Stimulated activated memory B cell treated with anti-CD40 and anti-IgM and Interleukin-4, amounts not matched to agents 10 μg/mL and 1 μg/mL and 100 μg/mL, for 72 hours (primary cell): ENCODE results near the gene MICAL2.

Experiments
- ATAC-seq: fragments of 150-1000 bp; cut with Tn5 transposase; 2 replicates; pipeline ENCODE4 v1.10.0; 2021
- H3K27ac Mint-ChIP-seq: one replicate; pipeline ENCODE4 v1.8.0; 2022; ENCODE audit warnings: mild to moderate bottlenecking, mixed read lengths
- H3K27me3 Mint-ChIP-seq: one replicate; pipeline ENCODE4 v1.8.0; 2022; ENCODE audit warnings: mixed read lengths
- H3K36me3 Mint-ChIP-seq: one replicate; pipeline ENCODE4 v1.8.0; 2022; ENCODE audit warnings: mixed read lengths
- H3K4me1 Mint-ChIP-seq: one replicate; pipeline ENCODE4 v1.8.0; 2022; ENCODE audit warnings: mixed read lengths
- H3K4me3 Mint-ChIP-seq: one replicate; pipeline ENCODE4 v1.8.0; 2022; ENCODE audit warnings: mild to moderate bottlenecking, moderate library complexity, mixed read lengths
- H3K9me3 Mint-ChIP-seq: one replicate; pipeline ENCODE4 v1.8.0; 2022; ENCODE audit warnings: mixed read lengths

MICAL2 gene

DNA sequence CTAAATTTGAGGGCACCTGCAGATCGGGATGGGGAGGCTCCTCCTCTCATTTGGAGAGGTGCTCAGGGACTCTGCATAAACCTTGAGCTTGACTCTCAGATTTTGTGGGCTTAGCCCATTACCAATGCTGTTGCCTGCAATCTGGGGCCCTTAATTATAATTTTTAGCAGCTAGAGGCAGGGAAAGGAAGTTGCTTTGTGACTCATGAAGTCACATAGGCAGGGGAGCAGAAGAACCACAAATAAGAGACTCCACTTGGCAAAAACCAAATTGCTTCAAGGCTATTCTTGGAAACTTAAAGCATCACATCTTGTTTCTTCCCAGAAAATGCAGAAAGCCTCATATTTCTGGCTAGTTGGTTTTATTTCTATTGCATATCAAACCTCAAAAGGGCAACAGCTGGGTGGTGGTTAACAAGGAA lies 46.9 kb downstream of the MICAL2 start:
- Mint-ChIP-seq H3K4me3 (no peak overlapping the region), H3K27me3 (peaks cover 10% of the 10 kb centered on the region), H3K9me3 (no peaks in the 10 kb centered on the region), H3K4me1 (no peaks in the 10 kb centered on the region), H3K36me3 (no peaks in the 10 kb centered on the region), H3K27ac (no peak overlapping the region)
- ATAC-seq = no peak

DNA sequence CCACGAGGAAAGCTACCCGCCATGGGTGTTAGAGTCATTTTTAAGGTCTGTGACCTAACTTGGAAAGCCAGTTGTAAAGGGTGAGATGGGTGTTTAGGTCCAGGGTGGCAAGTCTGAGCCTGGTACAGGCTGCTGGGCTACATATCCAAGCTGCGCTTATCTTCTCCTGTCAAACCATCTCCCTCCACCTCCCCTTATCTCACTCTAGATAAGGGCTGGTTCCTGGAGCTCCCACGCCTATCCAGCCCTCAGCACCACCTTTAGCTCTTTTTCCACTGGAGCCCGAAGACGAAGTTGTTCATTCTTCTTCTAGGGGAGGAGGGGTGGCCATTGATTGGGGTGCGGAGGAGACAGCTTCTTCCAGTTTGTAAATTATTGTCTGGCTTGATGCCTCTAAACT lies 48.5 kb downstream of the MICAL2 start:
- ATAC-seq = no peak
- Mint-ChIP-seq H3K27me3 (peaks cover 10% of the 10 kb centered on the region), H3K4me3 (no peak overlapping the region), H3K27ac (no peak overlapping the region), H3K36me3 (no peaks in the 10 kb centered on the region), H3K9me3 (no peaks in the 10 kb centered on the region), H3K4me1 (no peaks in the 10 kb centered on the region)

DNA sequence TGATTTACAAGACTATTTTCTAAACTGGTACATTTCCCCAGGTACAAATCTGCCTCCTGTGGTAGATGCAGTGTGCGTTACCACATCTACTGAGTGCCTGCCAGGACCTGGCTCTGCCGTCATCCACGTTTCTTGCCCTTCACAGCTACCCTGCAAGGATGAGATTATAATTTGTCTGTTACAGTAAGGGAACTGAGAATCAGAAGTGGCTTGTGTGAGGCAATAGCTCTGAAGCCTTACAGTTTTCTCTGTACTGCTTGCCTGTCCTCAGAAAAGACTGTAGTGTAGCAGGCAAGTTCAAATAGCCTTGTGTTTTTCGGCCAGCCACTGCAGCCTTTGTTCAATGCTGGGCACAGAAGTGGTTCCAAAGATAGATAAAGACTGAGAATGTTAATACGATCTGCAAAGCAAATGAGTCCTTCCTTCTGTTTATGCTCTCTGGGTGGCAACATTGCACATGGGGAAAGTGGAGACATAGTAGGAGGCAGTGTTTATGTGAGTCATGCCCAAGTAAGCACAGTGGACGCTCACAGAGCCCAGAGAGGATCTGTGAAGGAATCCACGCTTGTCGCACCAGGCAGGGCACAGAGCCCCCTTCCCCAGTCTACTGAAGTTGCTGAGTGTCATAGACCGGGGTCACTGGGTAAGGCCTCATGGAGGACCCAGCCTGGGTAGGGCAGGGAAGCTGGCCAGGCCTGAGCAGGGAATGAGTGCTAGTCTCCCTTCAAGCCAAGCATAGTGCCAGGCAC lies 49.1 kb downstream of the MICAL2 start:
- no peak for ATAC-seq
- H3K9me3 Mint-ChIP-seq = no peaks in the 10 kb centered on the region
- H3K4me3 Mint-ChIP-seq = no peak overlapping the region
- H3K4me1 Mint-ChIP-seq = no peaks in the 10 kb centered on the region
- H3K36me3 Mint-ChIP-seq = no peaks in the 10 kb centered on the region
- H3K27ac Mint-ChIP-seq = no peak overlapping the region
- H3K27me3 Mint-ChIP-seq = peaks cover 10% of the 10 kb centered on the region

DNA sequence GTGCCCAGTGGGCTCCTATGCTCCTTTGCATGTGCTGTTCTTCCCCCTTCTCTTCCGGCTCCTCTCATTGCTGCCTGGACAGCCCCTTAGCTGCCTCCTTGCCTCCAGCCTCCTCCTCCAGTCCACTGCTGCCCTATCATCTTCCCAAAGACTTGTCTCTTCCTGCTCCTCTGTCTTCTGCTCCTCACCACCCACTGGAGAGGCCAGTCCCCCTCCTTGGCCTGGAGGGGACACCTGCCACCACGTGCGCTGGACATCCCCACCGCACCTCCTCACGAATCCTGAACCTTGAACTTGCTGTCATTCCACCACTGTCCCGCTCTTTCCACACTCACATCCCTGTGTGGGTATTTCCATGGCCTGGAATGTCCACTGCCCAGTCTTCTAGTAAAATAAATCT lies 49.8 kb downstream of the MICAL2 start:
- no peak for ATAC-seq
- Mint-ChIP-seq H3K4me1 (no peaks in the 10 kb centered on the region), H3K27ac (no peak overlapping the region)

DNA sequence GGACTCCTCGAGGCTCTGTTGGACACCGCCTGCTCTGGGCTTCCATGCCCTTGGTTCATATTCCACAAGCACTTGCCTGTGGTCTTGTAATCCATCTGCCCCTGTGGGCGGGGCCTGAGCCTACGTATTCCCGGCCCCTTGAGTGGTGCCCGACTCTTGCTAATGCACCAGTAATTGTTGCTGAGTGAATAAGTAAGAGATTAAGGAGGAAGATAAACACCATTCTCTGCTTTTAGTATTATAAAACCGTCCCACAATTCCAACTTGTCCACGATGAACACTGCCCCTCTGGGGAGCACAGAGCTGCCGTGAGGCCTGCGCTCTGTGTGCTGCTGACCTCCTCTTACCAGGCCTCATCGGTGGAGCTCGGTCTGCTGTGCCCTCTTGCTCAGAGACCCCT lies 50.3 kb downstream of the MICAL2 start:
- no peak overlapping the region for H3K4me3 Mint-ChIP-seq
- H3K4me1 Mint-ChIP-seq = no peaks in the 10 kb centered on the region
- no peaks in the 10 kb centered on the region for H3K9me3 Mint-ChIP-seq
- H3K27ac Mint-ChIP-seq = no peak overlapping the region
- peaks cover 10% of the 10 kb centered on the region for H3K27me3 Mint-ChIP-seq
- no peak for ATAC-seq
- H3K36me3 Mint-ChIP-seq = no peaks in the 10 kb centered on the region

More for the DNA sequence above, 49.8 kb downstream of the MICAL2 start:
- Mint-ChIP-seq H3K36me3 (no peaks in the 10 kb centered on the region), H3K27me3 (peaks cover 10% of the 10 kb centered on the region), H3K4me3 (no peak overlapping the region), H3K9me3 (no peaks in the 10 kb centered on the region)

DNA sequence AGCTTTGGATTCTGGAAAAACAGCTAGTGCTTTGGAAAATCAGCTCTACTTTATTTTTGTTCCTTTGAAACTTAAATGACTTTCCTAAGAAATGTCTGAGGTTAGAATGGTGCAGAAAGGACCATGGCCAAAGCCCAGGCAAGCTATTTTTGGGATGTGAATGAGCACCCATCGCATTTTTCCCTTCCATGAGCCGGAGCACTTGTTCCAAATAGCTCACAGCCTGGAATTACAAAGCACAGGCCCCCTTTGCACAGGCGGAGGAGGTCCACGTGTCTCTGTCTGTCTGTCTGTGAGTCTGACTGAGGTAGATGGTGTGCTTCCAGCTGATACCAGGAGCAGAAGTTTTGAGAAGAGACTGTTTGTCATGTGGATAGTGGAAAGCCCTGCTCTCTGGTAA lies 50.7 kb downstream of the MICAL2 start:
- H3K9me3 Mint-ChIP-seq = no peaks in the 10 kb centered on the region
- ATAC-seq = no peak
- no peaks in the 10 kb centered on the region for H3K36me3 Mint-ChIP-seq
- H3K4me1 Mint-ChIP-seq = no peaks in the 10 kb centered on the region
- H3K27ac Mint-ChIP-seq = no peak overlapping the region
- no peak overlapping the region for H3K4me3 Mint-ChIP-seq
- peaks cover 14% of the 10 kb centered on the region for H3K27me3 Mint-ChIP-seq

DNA sequence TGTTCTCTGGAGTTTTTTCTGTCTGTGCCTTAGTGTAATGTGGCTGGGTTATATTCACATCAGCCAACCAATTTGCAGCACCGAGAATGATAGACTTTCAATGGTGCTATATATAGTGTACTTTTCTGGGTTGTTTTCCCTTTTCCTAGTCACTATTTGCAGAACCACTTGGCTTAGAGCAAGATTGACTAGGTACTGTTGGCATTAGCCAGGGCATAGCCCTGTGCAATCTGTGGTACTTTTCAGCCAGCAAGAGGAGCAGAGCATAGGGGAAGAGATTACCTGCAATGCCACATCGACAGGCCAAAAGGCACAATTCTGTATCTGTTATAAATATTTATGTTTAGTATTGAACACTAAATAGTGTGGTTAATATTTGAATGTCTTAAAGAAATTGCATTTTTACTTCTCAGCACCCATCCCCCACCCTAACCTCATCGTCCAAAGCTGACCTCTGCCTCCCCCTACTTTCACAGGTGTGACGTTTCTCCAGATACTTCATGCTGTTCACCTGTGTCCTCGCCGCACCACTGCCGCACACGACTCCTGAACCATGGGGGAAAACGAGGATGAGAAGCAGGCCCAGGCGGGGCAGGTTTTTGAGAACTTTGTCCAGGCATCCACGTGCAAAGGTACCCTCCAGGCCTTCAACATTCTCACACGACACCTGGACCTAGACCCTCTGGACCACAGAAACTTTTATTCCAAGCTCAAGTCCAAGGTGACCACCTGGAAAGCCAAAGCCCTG lies 51.4 kb downstream of the MICAL2 start:
- Mint-ChIP-seq H3K4me3 (no peak overlapping the region), H3K27me3 (peaks cover 20% of the 10 kb centered on the region), H3K27ac (no peak overlapping the region), H3K9me3 (no peaks in the 10 kb centered on the region), H3K36me3 (no peaks in the 10 kb centered on the region), H3K4me1 (no peaks in the 10 kb centered on the region)
- ATAC-seq = no peak

DNA sequence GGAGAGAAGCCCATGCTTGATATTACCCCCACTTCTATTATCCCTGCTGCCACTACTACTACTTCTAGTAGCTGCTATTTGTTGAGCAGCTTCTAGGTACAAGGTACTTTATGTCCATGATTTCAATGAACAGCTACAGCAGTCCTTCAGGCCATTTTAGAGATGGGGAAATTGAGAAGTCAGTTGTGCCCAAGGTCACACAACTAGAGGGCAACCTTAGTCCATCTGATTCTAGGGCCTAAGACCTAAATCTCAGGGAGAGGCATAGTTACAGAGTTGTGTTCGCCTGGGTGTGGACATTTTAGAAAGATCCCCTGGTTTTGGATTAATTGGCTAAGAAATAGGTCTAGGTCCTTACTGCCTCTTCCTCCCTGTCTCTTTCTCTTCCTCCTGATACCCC lies 52.3 kb downstream of the MICAL2 start:
- Mint-ChIP-seq H3K36me3 (no peaks in the 10 kb centered on the region), H3K27me3 (peaks cover 22% of the 10 kb centered on the region)

DNA sequence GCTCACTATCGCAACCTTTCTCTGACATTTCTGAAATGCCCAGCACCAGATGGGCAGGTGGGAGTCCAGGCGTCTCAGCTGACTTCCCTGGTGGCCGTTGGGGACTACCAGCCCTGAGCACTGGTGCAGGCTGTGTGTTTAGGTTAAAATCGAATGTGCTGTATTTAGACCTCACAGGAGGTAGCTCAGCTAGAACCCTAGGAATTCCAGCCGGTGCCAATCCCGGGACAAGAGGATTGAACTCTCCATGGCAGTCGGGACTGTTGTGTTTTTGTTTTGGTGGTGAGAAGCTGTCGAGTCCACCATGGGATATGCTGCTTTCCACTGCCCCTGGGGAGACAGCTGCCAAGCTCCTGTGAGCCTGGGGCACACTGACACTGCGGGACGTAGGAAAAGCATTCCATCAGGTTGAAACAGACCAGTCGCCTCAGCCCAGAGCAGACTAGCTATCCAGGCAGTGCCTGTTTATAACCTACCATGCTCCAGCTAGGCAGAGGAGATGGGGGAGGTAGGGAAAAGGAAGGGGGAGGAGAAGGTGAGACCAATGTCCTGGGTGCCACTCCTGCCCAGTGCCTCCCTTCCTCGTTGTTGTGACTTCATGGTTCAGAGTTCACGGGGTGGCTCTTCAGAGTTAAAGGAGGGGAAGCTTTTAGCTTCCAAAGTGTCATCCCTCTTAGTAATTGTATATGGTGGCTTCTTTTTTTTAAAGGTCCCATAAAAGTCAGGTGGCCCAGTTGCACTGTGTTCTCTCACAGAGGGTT lies 53.0 kb downstream of the MICAL2 start:
- H3K36me3 Mint-ChIP-seq = no peaks in the 10 kb centered on the region
- no peak for ATAC-seq
- H3K27ac Mint-ChIP-seq = no peak overlapping the region
- H3K9me3 Mint-ChIP-seq = no peaks in the 10 kb centered on the region
- H3K4me1 Mint-ChIP-seq = no peaks in the 10 kb centered on the region
- no peak overlapping the region for H3K4me3 Mint-ChIP-seq
- H3K27me3 Mint-ChIP-seq = peaks cover 22% of the 10 kb centered on the region

More for the DNA sequence above, 52.3 kb downstream of the MICAL2 start:
- ATAC-seq = no peak
- no peak overlapping the region for H3K27ac Mint-ChIP-seq
- no peaks in the 10 kb centered on the region for H3K4me1 Mint-ChIP-seq
- no peaks in the 10 kb centered on the region for H3K9me3 Mint-ChIP-seq
- H3K4me3 Mint-ChIP-seq = no peak overlapping the region

DNA sequence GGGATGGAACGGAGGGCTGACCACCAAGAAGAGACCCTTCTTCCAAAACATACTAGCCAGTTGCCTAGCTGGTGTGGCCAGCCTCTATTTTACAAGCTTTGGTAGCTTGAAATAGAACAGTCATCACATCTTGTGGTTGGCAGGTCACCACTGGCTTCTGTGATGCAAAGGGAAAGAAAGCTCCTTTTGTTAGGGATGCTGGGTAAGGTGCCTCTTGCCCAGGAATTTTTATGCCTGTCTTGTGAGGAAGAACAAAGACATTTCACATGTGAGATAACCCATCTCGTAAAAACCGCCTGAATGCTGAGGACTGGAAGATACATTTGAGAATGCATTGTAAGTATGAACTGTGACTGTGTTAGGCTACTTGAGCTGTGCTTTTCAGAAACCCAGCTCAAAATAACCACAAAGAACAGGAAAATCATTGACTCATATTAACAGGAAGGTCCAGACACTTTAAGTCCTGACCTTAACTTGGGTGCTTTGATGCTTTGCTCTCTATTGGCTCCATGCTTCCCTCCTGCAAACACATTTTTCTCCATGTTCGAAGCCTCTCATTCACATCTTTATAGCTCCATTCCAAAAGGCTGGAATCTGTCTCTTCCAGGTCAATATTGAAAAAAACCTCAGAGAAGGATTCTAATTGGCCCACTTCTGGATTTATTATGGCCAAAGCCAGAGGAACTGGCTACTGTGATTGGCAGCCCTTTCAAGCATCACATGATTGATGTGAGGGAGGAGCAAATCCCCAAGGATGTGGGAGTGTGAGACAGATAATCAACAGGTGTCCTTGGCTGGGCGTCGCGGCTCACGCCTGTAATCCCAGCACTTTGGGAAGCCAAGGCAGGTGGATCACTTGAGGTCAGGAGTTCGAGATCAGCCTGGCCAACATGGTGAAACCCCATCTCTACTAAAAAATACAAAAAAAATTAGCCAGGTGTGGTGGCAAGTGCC lies 53.9 kb downstream of the MICAL2 start:
- H3K4me1 Mint-ChIP-seq = no peaks in the 10 kb centered on the region
- H3K9me3 Mint-ChIP-seq = no peaks in the 10 kb centered on the region
- no peak for ATAC-seq
- peaks cover 22% of the 10 kb centered on the region for H3K27me3 Mint-ChIP-seq
- H3K36me3 Mint-ChIP-seq = no peaks in the 10 kb centered on the region
- H3K4me3 Mint-ChIP-seq = no peak overlapping the region
- H3K27ac Mint-ChIP-seq = no peak overlapping the region

DNA sequence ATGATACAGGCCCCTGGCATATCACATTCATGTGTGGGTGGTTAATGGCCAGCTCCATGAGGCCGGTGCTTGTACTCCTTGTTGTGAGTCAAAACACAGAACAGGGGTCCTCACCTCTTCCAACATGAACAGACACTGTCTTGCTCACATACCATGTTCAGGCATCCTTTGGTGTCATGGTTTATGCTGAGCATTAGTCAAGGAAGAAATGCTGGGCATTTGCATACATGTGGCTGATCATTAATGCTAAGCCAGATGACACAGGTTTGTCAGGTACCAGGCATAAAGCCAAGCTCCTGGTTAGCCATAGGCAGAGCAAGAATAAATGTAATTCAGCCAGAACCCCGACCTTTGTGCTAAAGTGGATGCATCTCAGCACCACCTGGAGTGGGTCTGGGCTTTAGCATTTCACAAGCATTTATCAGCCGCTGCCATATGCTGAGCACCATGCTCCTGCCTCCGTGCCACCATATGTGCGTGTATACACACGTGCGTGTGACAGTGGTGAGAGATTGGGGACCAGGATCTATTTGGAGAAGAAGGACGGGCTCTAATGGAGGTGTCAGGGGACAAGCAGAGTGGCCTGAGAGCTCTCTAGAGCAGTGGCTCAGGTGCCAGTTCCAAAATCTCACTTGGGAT lies 55.0 kb downstream of the MICAL2 start:
- no peak overlapping the region for H3K4me3 Mint-ChIP-seq
- no peak overlapping the region for H3K27ac Mint-ChIP-seq
- peaks cover 19% of the 10 kb centered on the region for H3K27me3 Mint-ChIP-seq
- no peaks in the 10 kb centered on the region for H3K36me3 Mint-ChIP-seq
- no peaks in the 10 kb centered on the region for H3K9me3 Mint-ChIP-seq
- no peak for ATAC-seq
- H3K4me1 Mint-ChIP-seq = no peaks in the 10 kb centered on the region

DNA sequence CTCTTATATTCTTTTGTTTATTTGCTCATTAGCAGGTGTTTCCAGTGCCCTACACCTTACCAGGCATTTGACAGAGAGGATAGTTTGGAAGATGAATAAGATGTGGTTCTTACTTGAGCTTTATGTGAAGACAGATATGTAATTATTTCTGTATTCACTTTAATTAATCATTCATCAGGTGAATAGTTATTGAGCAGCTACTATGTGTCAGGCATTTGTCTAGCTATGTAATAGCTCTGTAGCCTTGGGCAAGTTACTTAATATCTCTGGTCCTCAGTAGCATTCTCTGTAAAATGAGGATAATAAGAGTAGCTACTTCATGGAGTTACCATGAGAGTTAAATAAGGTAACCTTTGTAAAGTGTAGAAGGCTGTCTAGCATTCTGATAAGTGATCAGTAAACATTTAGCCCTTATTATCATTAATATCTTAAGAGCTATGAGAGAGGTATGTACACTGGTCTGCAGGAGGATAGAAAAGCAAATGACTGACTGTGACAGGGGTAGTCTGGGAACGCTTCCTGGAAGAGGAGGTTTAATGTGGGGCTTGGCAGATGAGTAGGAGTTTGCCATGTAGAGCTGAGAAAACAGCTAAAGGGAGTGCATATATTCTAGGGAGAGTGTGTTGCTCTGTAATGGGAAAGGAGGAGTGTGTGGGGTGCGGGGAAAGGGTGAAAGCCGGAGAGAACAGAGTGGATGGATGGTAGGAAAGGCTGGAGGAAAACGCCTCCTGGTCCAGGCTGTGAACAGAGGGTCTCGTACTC lies 56.1 kb downstream of the MICAL2 start:
- Mint-ChIP-seq H3K4me1 (no peaks in the 10 kb centered on the region), H3K27ac (no peak overlapping the region), H3K9me3 (no peaks in the 10 kb centered on the region), H3K4me3 (no peak overlapping the region), H3K27me3 (peaks cover 12% of the 10 kb centered on the region), H3K36me3 (no peaks in the 10 kb centered on the region)
- no peak for ATAC-seq

DNA sequence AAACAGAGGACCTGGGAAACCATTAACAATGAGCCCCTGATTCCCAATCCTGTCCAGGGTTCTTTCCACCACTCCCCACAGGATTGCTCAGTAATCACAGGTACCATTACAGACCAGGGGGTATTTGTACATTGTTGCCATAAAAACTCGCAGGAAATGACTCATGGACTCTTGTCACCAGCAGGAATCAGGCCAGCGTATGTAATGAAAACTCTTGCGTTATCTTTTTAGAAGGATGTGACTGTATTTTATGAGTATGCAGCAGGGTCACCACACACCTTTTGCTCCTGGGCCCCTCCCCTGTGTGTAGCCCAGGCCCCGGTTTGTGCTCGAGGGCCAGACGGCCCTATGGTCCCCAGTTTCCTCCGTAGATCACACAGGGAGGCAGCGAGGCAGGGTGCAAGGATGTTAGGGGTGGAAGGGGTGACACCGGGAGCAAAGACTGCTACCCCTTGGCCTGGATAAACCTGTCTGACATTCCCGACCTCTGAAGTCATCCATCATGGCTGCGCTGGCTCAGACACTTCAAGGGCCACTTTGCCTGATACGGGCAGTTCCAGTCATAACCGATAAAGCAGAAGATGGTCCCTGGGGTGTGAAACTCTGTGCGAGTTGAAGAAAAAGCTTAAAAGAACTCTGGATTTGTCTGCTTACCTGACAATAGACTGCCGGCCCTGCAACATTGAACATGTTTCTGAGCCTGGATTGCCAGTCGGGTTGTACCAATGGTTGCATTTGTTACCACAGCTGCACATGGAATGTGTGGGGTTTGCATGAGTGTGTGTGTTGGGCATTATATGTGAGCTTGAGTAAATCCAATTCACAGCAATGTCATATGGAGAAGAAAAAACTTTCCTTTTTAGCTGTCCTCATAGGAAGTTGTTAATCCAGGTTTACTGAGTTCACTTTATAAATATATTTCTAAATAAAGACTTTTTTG lies 56.9 kb downstream of the MICAL2 start:
- H3K27me3 Mint-ChIP-seq = peaks cover 12% of the 10 kb centered on the region
- no peaks in the 10 kb centered on the region for H3K9me3 Mint-ChIP-seq
- H3K36me3 Mint-ChIP-seq = no peaks in the 10 kb centered on the region
- H3K27ac Mint-ChIP-seq = no peak overlapping the region
- H3K4me1 Mint-ChIP-seq = no peaks in the 10 kb centered on the region
- H3K4me3 Mint-ChIP-seq = no peak overlapping the region
- ATAC-seq = no peak
